Measurements from ENCODE around the gene MYRF.

GRCh38 chr11:61774411-61774810, 22.0 kb downstream of the MYRF start:
- TF ChIP-seq HMGXB4 (CRISPR knock-in tag; IDR thresholded peaks at IDR 0.05) (no peak), SP2 (IDR thresholded peaks at IDR 0.05; ENCODE audit: extremely low read depth, low read depth, low read length, poor library complexity, severe bottlenecking) (no peak), POLR2AphosphoS5 (IDR thresholded peaks at IDR 0.05; ENCODE audit: control insufficient read depth, insufficient read depth, low read depth, low read length) (no peak), ARNT (IDR thresholded peaks at IDR 0.05) (no peak)

Data from K562 (cell line).